Peyer's patch (tissue), 4 donors: ENCODE data around the gene HMGXB3. TPM values are rescaled to one million over a fixed set of nuclear protein-coding genes. Genes with fewer than 3 reads are reported as not detected.

Experiments used
- DNase-seq, 3 donors: peaks; one replicate each; pipeline ENCODE4 v3.0.0-alpha.2; 2017 to 2019
- H3K27ac ChIP-seq, 4 donors: fragments of 200-600 bp; sonication (generic); one replicate each; pipeline ENCODE4 v1.5.1; 2016 to 2019
- H3K27me3 ChIP-seq, 2 donors: fragments of 200-600 bp; sonication (generic); one replicate each; pipeline ENCODE4 v1.5.1; 2019
- H3K36me3 ChIP-seq, 3 donors: fragments of 200-600 bp; sonication (generic); one replicate each; pipeline ENCODE4 v1.5.1; 2016 to 2019
- H3K4me1 ChIP-seq, 4 donors: fragments of 200-600 bp; sonication (generic); one replicate each; pipeline ENCODE4 v1.5.1; 2016 to 2019
- H3K4me3 ChIP-seq, 4 donors: fragments of 200-600 bp; sonication (generic); 1 replicate in 3 of 4; 2 replicates in 1 of 4; pipeline ENCODE4 v1.5.1; 2016 to 2019; ENCODE audit warnings: mild to moderate bottlenecking in 1 of 4
- H3K9me3 ChIP-seq, 4 donors: fragments of 200-600 bp; sonication (generic); one replicate each; pipeline ENCODE4 v1.5.1; 2016 to 2019; ENCODE audit warnings: mild to moderate bottlenecking in 1 of 4
- CTCF ChIP-seq, 6 experiments: fragments of 450-650 bp in 4 of 6; fragments of 200-600 bp in 2 of 6; sonication (generic) in 1 of 6; IDR thresholded peaks; one replicate each; pipeline ENCODE4 v1.5.1; 2017 to 2019; ENCODE audit warnings: antibody characterized with exemption in 6 of 6, mild to moderate bottlenecking in 3 of 6, moderate library complexity in 1 of 6
- POLR2A ChIP-seq, 2 donors: fragments of 450-650 bp; IDR thresholded peaks; one replicate each; pipeline ENCODE4 v1.5.1; 2017; ENCODE audit warnings: antibody characterized with exemption in 2 of 2, mild to moderate bottlenecking in 2 of 2, moderate library complexity in 2 of 2
- total RNA-seq, 4 donors: library from RNA; depleted of rRNA; stranded (reverse); fragments of >200 nt; gene quantifications; one replicate each; pipeline ENCODE4 v1.1.0, GENCODE V29; 2016

HMGXB3 gene
- total RNA-seq, 4 donors from 2014 or later, result 24.3 to 45.0 (median 41.4) TPM

- no peaks in the 10 kb centered on the region for H3K9me3 ChIP-seq
- H3K4me3 ChIP-seq, result peak overlapping the region in 1 of 4 donors; percentile 84
- DNase-seq, result no peak
- no peak overlapping the region for H3K27ac ChIP-seq
- peaks cover 0 to 10% (median 5%) of the 10 kb centered on the region in 4 donors for H3K4me1 ChIP-seq
- no peak for TF ChIP-seq POLR2A (IDR thresholded peaks at IDR 0.05)
- no peak for TF ChIP-seq CTCF (IDR thresholded peaks at IDR 0.05)
- no peaks in the 10 kb centered on the region for H3K36me3 ChIP-seq
- H3K27me3 ChIP-seq, result no peaks in the 10 kb centered on the region
Measured at GRCh38 chr5:149962601-149963300, 37.8 kb upstream of the HMGXB3 start.

- no peaks in the 10 kb centered on the region for H3K9me3 ChIP-seq
- no peaks in the 10 kb centered on the region for H3K27me3 ChIP-seq
- no peaks in the 10 kb centered on the region for H3K36me3 ChIP-seq
- peak in 1 of 6 experiments; percentile 10 for TF ChIP-seq CTCF (IDR thresholded peaks at IDR 0.05)
- TF ChIP-seq POLR2A (IDR thresholded peaks at IDR 0.05), result peak in 1 of 2 donors; percentile 25
- H3K27ac ChIP-seq, result peak overlapping the region in 1 of 4 donors; percentile 2
- H3K4me3 ChIP-seq, result peak overlapping the region in 1 of 4 donors; percentile 10
- peak in 1 of 3 donors; percentile 80 for DNase-seq
- peaks cover 0 to 17% (median 5%) of the 10 kb centered on the region in 4 donors for H3K4me1 ChIP-seq
Measured at GRCh38 chr5:149963729-149964128, 36.8 kb upstream of the HMGXB3 start.

- Histone ChIP-seq H3K4me1 (peaks cover 0 to 8% (median 0%) of the 10 kb centered on the region in 4 donors), H3K9me3 (no peaks in the 10 kb centered on the region), H3K27ac (peak overlapping the region in 1 of 4 donors; percentile 41), H3K36me3 (no peaks in the 10 kb centered on the region), H3K27me3 (no peaks in the 10 kb centered on the region), H3K4me3 (no peak overlapping the region)
- DNase-seq, result peak in 1 of 3 donors; percentile 63
- no peak for TF ChIP-seq CTCF (IDR thresholded peaks at IDR 0.05)
- TF ChIP-seq POLR2A (IDR thresholded peaks at IDR 0.05), result no peak
Measured at GRCh38 chr5:149966946-149967345, 33.6 kb upstream of the HMGXB3 start.

GRCh38 chr5:149969181-149969930, 31.2 kb upstream of the HMGXB3 start:
- TF ChIP-seq POLR2A (IDR thresholded peaks at IDR 0.05) (no peak), CTCF (IDR thresholded peaks at IDR 0.05) (no peak)
- Histone ChIP-seq H3K27me3 (no peaks in the 10 kb centered on the region), H3K27ac (peak overlapping the region in 2 of 4 donors; percentile 19 to 31), H3K4me3 (no peak overlapping the region), H3K9me3 (no peaks in the 10 kb centered on the region), H3K4me1 (peaks cover 0 to 8% (median 0%) of the 10 kb centered on the region in 4 donors), H3K36me3 (no peaks in the 10 kb centered on the region)
- no peak for DNase-seq

GRCh38 chr5:149975409-149975808, 25.1 kb upstream of the HMGXB3 start:
- DNase-seq, result no peak
- no peaks in the 10 kb centered on the region for H3K4me1 ChIP-seq
- no peaks in the 10 kb centered on the region for H3K27me3 ChIP-seq
- no peak overlapping the region for H3K4me3 ChIP-seq
- TF ChIP-seq CTCF (IDR thresholded peaks at IDR 0.05), result no peak
- no peak for TF ChIP-seq POLR2A (IDR thresholded peaks at IDR 0.05)
- H3K27ac ChIP-seq, result no peak overlapping the region
- H3K9me3 ChIP-seq, result no peaks in the 10 kb centered on the region
- peaks cover 0 to 21% (median 0%) of the 10 kb centered on the region in 3 donors for H3K36me3 ChIP-seq
